ENCODE data around the gene CRYBG1. TPM values are rescaled to one million over a fixed set of nuclear protein-coding genes. Genes with fewer than 3 reads are reported as not detected.
"Not testable (repeated sequence)": the region's sequence is repeated elsewhere in the genome, so short reads cannot be mapped to it uniquely, and the experiment has no call there.

Gene CRYBG1
- total RNA-seq, 2 experiments from 2014 or later: 59.2 TPM

DNA sequence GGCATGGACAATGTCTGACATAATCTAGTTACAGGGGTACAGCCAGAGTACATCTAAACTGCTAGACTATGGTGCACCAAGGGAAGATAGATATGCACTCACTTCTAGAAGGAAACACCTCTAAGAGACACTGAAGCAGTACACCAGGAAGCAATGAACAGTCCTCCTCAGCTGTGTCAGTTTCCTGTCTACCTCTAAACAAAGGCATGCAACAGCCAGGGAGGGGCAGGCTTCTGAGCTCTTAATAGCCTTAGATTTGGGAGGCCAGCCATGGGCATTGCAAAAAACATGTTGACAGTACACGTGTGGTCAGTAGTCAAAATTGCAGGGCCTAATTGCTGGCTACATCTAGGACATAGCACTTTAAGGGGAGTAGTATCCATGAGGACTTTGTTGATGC lies 21.4 kb downstream of the CRYBG1 start:
- DNase-seq: no peak
- Mint-ChIP-seq H3K4me1 (peaks cover 14% of the 10 kb centered on the region), H3K4me3 (no peak overlapping the region), H3K27me3 (peaks cover 10% of the 10 kb centered on the region), H3K36me3 (ENCODE audit: low read depth) (no peaks in the 10 kb centered on the region), H3K9me3 (no peaks in the 10 kb centered on the region), H3K27ac (no peak overlapping the region)
- ChIA-PET CTCF (interaction anchor here (1.6 kb wide), 2 partner anchors 42 to 47 kb away, joined by 4 to 5 read pairs; no protein-coding TSS in a partner anchor), POLR2A (no interaction called here)

DNA sequence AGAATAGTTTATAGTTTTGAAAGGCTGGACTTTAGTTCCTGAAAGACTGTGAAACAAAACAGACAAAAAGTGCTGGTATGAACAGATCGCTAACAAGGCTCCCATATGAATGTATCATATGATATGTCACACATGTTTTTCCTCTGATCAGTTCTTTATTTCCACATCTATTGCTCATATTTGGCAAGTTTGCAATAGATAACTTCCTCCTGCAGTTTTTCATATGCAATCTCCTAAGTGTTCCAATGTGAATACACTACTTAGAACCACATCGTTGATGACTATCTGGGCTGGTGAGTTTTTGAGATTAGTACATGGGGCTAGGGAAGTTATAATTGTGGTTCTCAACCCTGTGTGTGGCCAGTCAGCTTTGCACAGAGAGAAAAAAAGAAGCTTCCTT lies 23.1 kb downstream of the CRYBG1 start:
- DNase-seq: no peak
- H3K4me1 Mint-ChIP-seq: peaks cover 12% of the 10 kb centered on the region
- no peak overlapping the region for H3K27ac Mint-ChIP-seq
- H3K36me3 Mint-ChIP-seq (ENCODE audit: low read depth): no peaks in the 10 kb centered on the region
- H3K9me3 Mint-ChIP-seq: no peaks in the 10 kb centered on the region
- CTCF ChIA-PET: no interaction called here
- H3K27me3 Mint-ChIP-seq: peaks cover 20% of the 10 kb centered on the region
- POLR2A ChIA-PET: no interaction called here
- H3K4me3 Mint-ChIP-seq: no peak overlapping the region

GRCh38 chr6:106385530-106385929 lies 25.0 kb downstream of the CRYBG1 start:
- Mint-ChIP-seq H3K27ac (no peak overlapping the region), H3K9me3 (no peaks in the 10 kb centered on the region), H3K27me3 (peaks cover 25% of the 10 kb centered on the region), H3K36me3 (ENCODE audit: low read depth) (no peaks in the 10 kb centered on the region), H3K4me1 (peaks cover 12% of the 10 kb centered on the region), H3K4me3 (no peak overlapping the region)
- ChIA-PET POLR2A (no interaction called here), CTCF (no interaction called here)
- no peak for DNase-seq

DNA sequence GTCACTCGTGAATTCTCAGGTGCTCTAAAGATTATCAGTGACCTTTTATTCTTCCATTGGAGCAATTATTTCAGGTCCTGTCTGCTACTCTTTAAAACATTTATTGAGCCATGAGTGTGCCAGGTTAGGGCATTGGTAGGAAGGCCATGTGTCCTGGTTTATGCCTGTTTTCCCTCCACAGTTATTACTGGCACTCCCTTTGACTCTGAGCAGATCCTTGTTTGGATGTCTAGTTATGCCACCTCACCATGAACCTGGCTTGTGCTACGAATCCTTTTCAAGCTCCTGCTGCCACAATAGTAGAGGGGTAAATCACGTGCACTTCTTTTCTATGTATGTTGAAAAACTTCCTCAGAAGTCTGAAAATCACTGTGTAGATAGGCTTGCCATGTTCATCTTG lies 27.4 kb downstream of the CRYBG1 start:
- Mint-ChIP-seq H3K27ac (no peak overlapping the region), H3K27me3 (peaks cover 25% of the 10 kb centered on the region), H3K36me3 (ENCODE audit: low read depth) (no peaks in the 10 kb centered on the region), H3K4me1 (no peaks in the 10 kb centered on the region), H3K9me3 (no peaks in the 10 kb centered on the region), H3K4me3 (no peak overlapping the region)
- CTCF ChIA-PET: no interaction called here
- POLR2A ChIA-PET: no interaction called here
- DNase-seq: no peak

DNA sequence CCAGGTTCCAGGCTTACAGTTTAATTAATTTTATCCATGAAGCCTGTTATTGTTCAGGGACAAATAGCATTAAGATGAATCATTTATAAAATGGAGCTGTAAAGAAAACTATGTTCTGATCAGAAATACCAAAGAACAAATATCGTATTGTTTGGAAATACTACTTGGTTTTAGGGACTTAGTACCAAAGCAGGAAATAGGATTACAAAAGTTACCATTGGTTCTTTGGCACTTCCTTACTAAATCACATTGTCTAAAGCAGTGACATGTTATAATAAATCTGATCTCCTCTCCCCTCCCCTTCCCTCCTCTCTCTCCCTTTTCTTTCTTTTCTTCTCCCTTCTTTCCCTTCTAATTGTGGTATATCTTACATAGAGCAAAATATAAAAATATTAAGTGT lies 29.6 kb downstream of the CRYBG1 start:
- Mint-ChIP-seq H3K27me3 (peaks cover 29% of the 10 kb centered on the region), H3K4me1 (no peaks in the 10 kb centered on the region), H3K27ac (no peak overlapping the region), H3K36me3 (ENCODE audit: low read depth) (no peaks in the 10 kb centered on the region), H3K4me3 (no peak overlapping the region), H3K9me3 (no peaks in the 10 kb centered on the region)
- no peak for DNase-seq
- ChIA-PET CTCF (no interaction called here), POLR2A (no interaction called here)

GRCh38 chr6:106396426-106397220 lies 36.1 kb downstream of the CRYBG1 start:
- no peaks in the 10 kb centered on the region for H3K9me3 Mint-ChIP-seq
- H3K27ac Mint-ChIP-seq: no peak overlapping the region
- H3K4me1 Mint-ChIP-seq: no peaks in the 10 kb centered on the region
- H3K4me3 Mint-ChIP-seq: no peak overlapping the region
- peaks cover 23% of the 10 kb centered on the region for H3K27me3 Mint-ChIP-seq
- H3K36me3 Mint-ChIP-seq (ENCODE audit: low read depth): no peaks in the 10 kb centered on the region
- ChIA-PET POLR2A (no interaction called here), CTCF (no interaction called here)
- DNase-seq: no peak

GRCh38 chr6:106397431-106397830 lies 36.9 kb downstream of the CRYBG1 start:
- Mint-ChIP-seq H3K36me3 (ENCODE audit: low read depth) (no peaks in the 10 kb centered on the region), H3K9me3 (no peaks in the 10 kb centered on the region), H3K4me3 (no peak overlapping the region), H3K27ac (no peak overlapping the region), H3K4me1 (no peaks in the 10 kb centered on the region), H3K27me3 (peaks cover 18% of the 10 kb centered on the region)
- ChIA-PET POLR2A (no interaction called here), CTCF (no interaction called here)
- no peak for DNase-seq

- H3K36me3 Mint-ChIP-seq (ENCODE audit: low read depth): no peaks in the 10 kb centered on the region
- H3K27ac Mint-ChIP-seq: no peak overlapping the region
- CTCF ChIA-PET: no interaction called here
- DNase-seq: no peak
- H3K27me3 Mint-ChIP-seq: peaks cover 15% of the 10 kb centered on the region
- H3K4me1 Mint-ChIP-seq: no peaks in the 10 kb centered on the region
- H3K4me3 Mint-ChIP-seq: no peak overlapping the region
- H3K9me3 Mint-ChIP-seq: peaks cover 4% of the 10 kb centered on the region
- POLR2A ChIA-PET: no interaction called here
Measured at GRCh38 chr6:106398621-106399020, 38.1 kb downstream of the CRYBG1 start.

- CTCF ChIA-PET: interaction anchor here (0.6 to 1.4 kb wide), 2 partner anchors 70 to 1522 kb away, joined by 3 read pairs; no protein-coding TSS in a partner anchor
- peaks cover 44% of the 10 kb centered on the region for H3K27me3 Mint-ChIP-seq
- H3K9me3 Mint-ChIP-seq: peaks cover 17% of the 10 kb centered on the region
- H3K36me3 Mint-ChIP-seq (ENCODE audit: low read depth); H3K4me3 Mint-ChIP-seq; POLR2A ChIA-PET; H3K4me1 Mint-ChIP-seq; DNase-seq; H3K27ac Mint-ChIP-seq: not testable (repeated sequence)
Measured at GRCh38 chr6:106405044-106405443, 44.5 kb downstream of the CRYBG1 start.

GRCh38 chr6:106411056-106411455 lies 50.5 kb downstream of the CRYBG1 start:
- H3K4me3 Mint-ChIP-seq: no peak overlapping the region
- peaks cover 48% of the 10 kb centered on the region for H3K27me3 Mint-ChIP-seq
- ChIA-PET POLR2A (no interaction called here), CTCF (no interaction called here)
- DNase-seq: no peak
- peaks cover 10% of the 10 kb centered on the region for H3K9me3 Mint-ChIP-seq
- H3K36me3 Mint-ChIP-seq (ENCODE audit: low read depth): no peaks in the 10 kb centered on the region
- no peaks in the 10 kb centered on the region for H3K4me1 Mint-ChIP-seq
- H3K27ac Mint-ChIP-seq: no peak overlapping the region

DNA sequence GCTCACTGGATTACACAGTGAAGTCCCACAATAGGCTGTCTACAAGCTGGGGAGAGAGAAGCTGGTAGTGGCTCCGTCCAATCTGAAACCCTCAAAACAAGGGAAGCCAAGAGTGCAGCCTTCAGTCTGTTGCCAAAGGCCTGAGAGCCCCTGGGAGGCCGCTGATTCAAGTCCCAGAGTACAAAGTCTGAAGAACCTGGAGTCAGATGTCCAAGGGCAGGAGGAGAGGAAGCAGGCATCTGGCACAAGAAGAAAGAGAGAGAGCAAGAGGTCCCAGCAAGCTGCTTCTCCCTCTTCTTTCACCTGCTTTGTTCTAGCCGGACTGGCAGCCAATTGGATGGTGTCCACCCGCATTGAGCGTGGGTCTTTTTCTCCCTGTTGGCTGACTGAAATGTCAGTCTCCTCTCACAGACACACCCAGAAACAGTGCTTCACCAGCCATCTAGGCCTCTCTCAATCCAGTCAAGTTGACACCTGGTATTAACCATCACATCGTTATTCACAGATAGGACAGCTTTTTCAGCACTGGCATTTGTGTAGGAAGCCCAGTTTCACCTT lies 51.2 kb downstream of the CRYBG1 start:
- Mint-ChIP-seq H3K4me1 (no peaks in the 10 kb centered on the region), H3K27ac (no peak overlapping the region), H3K36me3 (ENCODE audit: low read depth) (no peaks in the 10 kb centered on the region), H3K27me3 (peaks cover 46% of the 10 kb centered on the region), H3K4me3 (no peak overlapping the region), H3K9me3 (peaks cover 7% of the 10 kb centered on the region)
- POLR2A ChIA-PET: no interaction called here
- CTCF ChIA-PET: no interaction called here
- no peak for DNase-seq

DNA sequence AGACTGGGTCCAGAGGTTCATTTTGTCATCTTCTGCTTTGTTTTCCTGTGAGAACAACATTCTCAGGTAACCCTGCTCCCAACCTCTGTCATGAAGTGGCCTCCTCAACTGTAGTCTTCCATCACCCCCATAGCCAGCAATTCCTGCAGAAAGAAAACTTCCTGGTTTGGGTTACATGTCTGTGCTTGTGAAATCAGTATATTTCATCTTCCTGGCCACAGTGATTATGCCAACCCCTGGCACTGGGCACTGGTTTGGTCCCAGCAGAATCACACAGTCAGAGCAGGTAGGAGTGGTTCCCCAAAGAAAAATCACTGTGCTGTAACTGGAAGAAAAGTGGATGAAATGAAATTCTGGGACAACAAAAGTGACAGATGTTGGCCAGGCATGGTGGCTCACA lies 52.5 kb downstream of the CRYBG1 start:
- Mint-ChIP-seq H3K4me1 (no peaks in the 10 kb centered on the region), H3K36me3 (ENCODE audit: low read depth) (no peaks in the 10 kb centered on the region), H3K27ac (no peak overlapping the region), H3K27me3 (peaks cover 34% of the 10 kb centered on the region), H3K4me3 (no peak overlapping the region), H3K9me3 (peaks cover 2% of the 10 kb centered on the region)
- DNase-seq: no peak
- ChIA-PET POLR2A (no interaction called here), CTCF (interaction anchor here (0.6 kb wide), 1 partner anchor 32 kb away, joined by 4 read pairs; no protein-coding TSS in a partner anchor)

DNA sequence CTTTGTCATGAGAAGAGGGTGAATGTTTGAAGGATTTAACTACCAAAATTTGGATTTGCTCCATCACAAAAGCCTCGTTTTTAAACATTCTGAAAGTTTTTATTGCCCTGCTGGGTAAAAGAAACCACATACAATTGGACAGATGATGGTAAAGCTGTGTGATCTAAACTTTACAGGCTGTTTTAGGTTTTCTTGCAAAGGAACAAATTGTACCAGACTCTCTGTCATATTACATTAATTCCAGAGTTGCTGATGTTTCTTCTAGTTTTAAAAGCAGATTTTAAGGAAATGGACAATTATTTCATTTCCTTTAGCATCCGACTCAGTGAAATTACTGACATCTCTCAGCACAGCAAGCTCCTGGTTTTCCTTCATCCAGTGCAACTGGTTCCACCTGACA lies 53.2 kb downstream of the CRYBG1 start:
- CTCF ChIA-PET: no interaction called here
- Mint-ChIP-seq H3K9me3 (no peaks in the 10 kb centered on the region), H3K4me3 (no peak overlapping the region), H3K27me3 (peaks cover 29% of the 10 kb centered on the region), H3K27ac (no peak overlapping the region), H3K4me1 (no peaks in the 10 kb centered on the region), H3K36me3 (ENCODE audit: low read depth) (no peaks in the 10 kb centered on the region)
- DNase-seq: no peak
- POLR2A ChIA-PET: no interaction called here

- no peaks in the 10 kb centered on the region for H3K4me1 Mint-ChIP-seq
- ChIA-PET POLR2A (no interaction called here), CTCF (interaction anchor here (1.4 kb wide), 1 partner anchor 55 kb away, joined by 4 read pairs; the partner anchor contains the start of gene CRYBG1)
- H3K4me3 Mint-ChIP-seq: no peak overlapping the region
- no peak for DNase-seq
- no peaks in the 10 kb centered on the region for H3K36me3 Mint-ChIP-seq (ENCODE audit: low read depth)
- H3K9me3 Mint-ChIP-seq: no peaks in the 10 kb centered on the region
- no peak overlapping the region for H3K27ac Mint-ChIP-seq
- H3K27me3 Mint-ChIP-seq: peaks cover 11% of the 10 kb centered on the region
Measured at GRCh38 chr6:106415921-106416320, 55.4 kb downstream of the CRYBG1 start.

All from activated CD4-positive, alpha-beta memory T cell treated with anti-CD3 and anti-CD28 coated beads, Interleukin-2, amount 10 ng/mL, durations not matched to agents 7 days and 5 days (primary cell).